ENCODE measurements around the gene SEC61B.
"Not testable (repeated sequence)": the region's sequence is repeated elsewhere in the genome, so short reads cannot be mapped to it uniquely, and the experiment has no call there.

The SEC61B gene

DNA sequence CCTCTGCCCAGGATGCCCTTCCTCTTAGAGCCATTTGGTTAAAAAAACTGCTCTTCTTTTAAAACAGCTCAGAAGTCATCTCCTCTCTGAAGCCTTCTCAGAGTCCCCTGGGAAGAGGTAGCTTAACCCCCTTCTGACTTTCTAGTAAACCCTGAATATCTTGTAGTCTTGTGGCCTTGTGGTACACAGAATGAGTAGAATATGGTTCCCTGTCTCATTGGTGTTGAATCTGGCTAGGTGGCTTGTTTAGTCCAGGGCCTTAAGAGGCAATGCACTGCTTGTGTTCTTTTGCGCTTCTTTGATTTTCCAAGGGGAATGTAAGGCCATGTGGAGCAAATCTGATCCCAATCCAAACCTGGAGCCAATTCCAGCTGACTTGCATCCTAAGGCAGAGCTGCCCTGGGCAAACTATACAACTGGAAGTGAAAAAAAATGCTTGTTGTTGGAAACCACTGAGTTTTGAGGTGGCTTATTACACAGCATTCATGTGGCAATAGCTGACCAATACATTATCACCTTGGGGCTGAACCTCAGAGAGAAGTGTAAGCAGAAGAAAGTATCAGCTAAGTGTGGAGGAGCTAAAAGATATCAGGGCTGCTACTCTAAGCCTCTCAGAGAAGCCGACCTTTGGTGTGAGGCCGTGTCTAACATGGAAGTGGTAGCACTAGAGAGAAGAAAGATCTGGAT lies 31.3 kb upstream of the SEC61B start:
- TF ChIP-seq, protein P1, sequence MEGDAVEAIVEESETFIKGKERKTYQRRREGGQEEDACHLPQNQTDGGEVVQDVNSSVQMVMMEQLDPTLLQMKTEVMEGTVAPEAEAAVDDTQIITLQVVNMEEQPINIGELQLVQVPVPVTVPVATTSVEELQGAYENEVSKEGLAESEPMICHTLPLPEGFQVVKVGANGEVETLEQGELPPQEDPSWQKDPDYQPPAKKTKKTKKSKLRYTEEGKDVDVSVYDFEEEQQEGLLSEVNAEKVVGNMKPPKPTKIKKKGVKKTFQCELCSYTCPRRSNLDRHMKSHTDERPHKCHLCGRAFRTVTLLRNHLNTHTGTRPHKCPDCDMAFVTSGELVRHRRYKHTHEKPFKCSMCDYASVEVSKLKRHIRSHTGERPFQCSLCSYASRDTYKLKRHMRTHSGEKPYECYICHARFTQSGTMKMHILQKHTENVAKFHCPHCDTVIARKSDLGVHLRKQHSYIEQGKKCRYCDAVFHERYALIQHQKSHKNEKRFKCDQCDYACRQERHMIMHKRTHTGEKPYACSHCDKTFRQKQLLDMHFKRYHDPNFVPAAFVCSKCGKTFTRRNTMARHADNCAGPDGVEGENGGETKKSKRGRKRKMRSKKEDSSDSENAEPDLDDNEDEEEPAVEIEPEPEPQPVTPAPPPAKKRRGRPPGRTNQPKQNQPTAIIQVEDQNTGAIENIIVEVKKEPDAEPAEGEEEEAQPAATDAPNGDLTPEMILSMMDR (IDR thresholded peaks at IDR 0.05; ENCODE audit: low read length, missing control alignments) = no peak
- H3K4me3 ChIP-seq (replicated peaks; ENCODE audit: low read depth, low read length) = no peak overlapping the region
- DNase-seq (ENCODE audit: low read depth) = no peak

- no peak overlapping the region for H3K4me3 ChIP-seq (replicated peaks; ENCODE audit: low read depth, low read length)
- DNase-seq (ENCODE audit: low read depth) = peak; percentile 7
- TF ChIP-seq, protein P1 (IDR thresholded peaks at IDR 0.05; ENCODE audit: low read length, missing control alignments) = peak; percentile 35
These were observed 29.2 kb upstream of the SEC61B start for GRCh38 chr9:99192786-99193465.

DNA sequence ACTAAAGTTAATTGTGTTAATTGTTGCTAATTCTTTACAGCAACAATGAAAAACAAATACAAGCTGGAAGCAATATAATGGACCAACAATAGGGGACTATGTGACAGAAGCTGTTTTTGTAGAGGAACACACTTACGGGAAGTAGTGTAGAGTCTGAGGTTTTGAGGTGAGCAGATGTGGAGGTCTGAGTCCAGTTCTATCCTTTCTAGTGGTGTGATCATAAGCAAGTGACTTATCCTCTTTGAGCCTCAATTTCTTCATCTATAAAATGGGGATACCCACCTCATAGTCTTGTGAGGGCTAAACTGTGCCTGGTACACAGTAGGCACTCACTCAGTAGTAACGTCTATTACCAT lies 28.6 kb upstream of the SEC61B start:
- DNase-seq (ENCODE audit: low read depth) = no peak
- TF ChIP-seq, protein P1 (IDR thresholded peaks at IDR 0.05; ENCODE audit: low read length, missing control alignments) = no peak
- no peak overlapping the region for H3K4me3 ChIP-seq (replicated peaks; ENCODE audit: low read depth, low read length)

DNA sequence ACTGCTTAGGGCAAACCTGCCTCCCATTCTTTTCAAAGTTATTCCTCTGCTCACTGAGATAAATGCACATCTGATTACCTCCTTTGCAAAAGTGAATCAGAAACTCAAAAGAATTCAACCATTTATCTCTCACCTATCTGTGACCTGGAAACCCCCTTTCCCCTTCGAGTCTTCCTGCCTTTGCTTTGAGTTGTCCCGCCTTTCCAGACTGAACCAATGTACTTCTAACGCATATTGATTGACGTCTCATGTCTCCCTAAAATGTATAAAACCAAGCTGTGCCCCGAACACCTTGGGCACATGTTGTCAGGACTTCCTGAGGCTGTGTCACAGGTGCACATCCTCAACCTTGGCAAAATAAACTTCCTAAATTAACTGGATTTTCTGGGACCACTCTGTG lies 25.6 kb upstream of the SEC61B start:
- H3K4me3 ChIP-seq (replicated peaks; ENCODE audit: low read depth, low read length); DNase-seq (ENCODE audit: low read depth): not testable (repeated sequence)

DNA sequence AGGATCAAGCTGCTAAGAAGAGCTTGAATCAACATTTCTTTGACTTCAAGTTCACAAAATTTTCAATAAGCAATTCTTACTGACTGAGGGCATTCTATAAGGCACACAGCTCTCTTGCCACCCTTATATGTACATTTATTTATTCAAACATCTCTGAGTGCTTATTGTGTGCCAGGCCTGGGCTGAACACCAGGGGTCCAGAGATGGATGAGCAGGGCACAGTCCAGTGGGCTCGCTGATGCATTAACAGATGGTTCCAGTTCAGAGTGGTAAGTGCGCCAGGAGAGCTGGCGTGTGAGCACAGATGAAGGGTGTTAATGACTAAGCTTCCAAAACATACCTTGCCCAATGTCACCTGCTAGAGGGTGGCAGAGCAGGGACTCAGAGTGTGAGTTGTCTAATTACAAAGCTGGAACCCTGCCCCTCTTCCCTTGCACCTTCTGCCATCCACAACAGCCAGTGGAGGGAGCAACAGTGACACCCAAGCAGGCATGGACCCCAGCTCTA lies 24.9 kb upstream of the SEC61B start:
- DNase-seq (ENCODE audit: low read depth) = no peak
- no peak overlapping the region for H3K4me3 ChIP-seq (replicated peaks; ENCODE audit: low read depth, low read length)
- TF ChIP-seq, protein P1 (IDR thresholded peaks at IDR 0.05; ENCODE audit: low read length, missing control alignments) = no peak

- H3K4me3 ChIP-seq (replicated peaks; ENCODE audit: low read depth, low read length) = no peak overlapping the region
- DNase-seq (ENCODE audit: low read depth) = no peak
- TF ChIP-seq, protein P1 (IDR thresholded peaks at IDR 0.05; ENCODE audit: low read length, missing control alignments) = no peak
These were observed 24.1 kb upstream of the SEC61B start for GRCh38 chr9:99197987-99198386.

- no peak overlapping the region for H3K4me3 ChIP-seq (replicated peaks; ENCODE audit: low read depth, low read length)
- TF ChIP-seq, protein P1 (IDR thresholded peaks at IDR 0.05; ENCODE audit: low read length, missing control alignments) = no peak
- DNase-seq (ENCODE audit: low read depth) = no peak
These were observed 22.0 kb upstream of the SEC61B start for GRCh38 chr9:99199938-99200539.

Measured in fibroblast of pulmonary artery (primary cell).